ENCODE data around the gene DLX3.

DLX3 gene

GRCh38 chr17:49972486-49973270 is 22.3 kb downstream of the DLX3 start:
- DNase-seq (ENCODE audit: low spot score) = no peak

GRCh38 chr17:49971848-49972485 is 23.1 kb downstream of the DLX3 start:
- no peak for DNase-seq (ENCODE audit: low spot score)

GRCh38 chr17:49971199-49971847 is 23.7 kb downstream of the DLX3 start:
- DNase-seq (ENCODE audit: low spot score) = no peak

- DNase-seq (ENCODE audit: low spot score) = no peak
Observed at GRCh38 chr17:49970498-49970897, 24.5 kb downstream of the DLX3 start.

GRCh38 chr17:49969795-49970389 is 25.1 kb downstream of the DLX3 start:
- DNase-seq (ENCODE audit: low spot score) = no peak

- no peak for DNase-seq (ENCODE audit: low spot score)
Observed at GRCh38 chr17:49969134-49969759, 25.8 kb downstream of the DLX3 start, which contains the start of gene DLX4. DLX4 (plus strand) TSS chr17:49969190; CDS start chr17:49969469, 279 bp downstream.

- DNase-seq (ENCODE audit: low spot score) = no peak
Observed at GRCh38 chr17:49968405-49969133, 26.5 kb downstream of the DLX3 start.

- no peak for DNase-seq (ENCODE audit: low spot score)
Observed at GRCh38 chr17:49967621-49968404, 27.2 kb downstream of the DLX3 start.

- DNase-seq (ENCODE audit: low spot score) = no peak
Observed at GRCh38 chr17:49967205-49967604, 27.8 kb downstream of the DLX3 start.

GRCh38 chr17:49966767-49967166 is 28.3 kb downstream of the DLX3 start:
- no peak for DNase-seq (ENCODE audit: low spot score)

- DNase-seq (ENCODE audit: low spot score) = no peak
Observed at GRCh38 chr17:49965524-49965909, 29.5 kb downstream of the DLX3 start.

GRCh38 chr17:49964769-49965523 is 30.1 kb downstream of the DLX3 start:
- DNase-seq (ENCODE audit: low spot score) = no peak

- DNase-seq (ENCODE audit: low spot score) = no peak
Observed at GRCh38 chr17:49964303-49964768, 30.7 kb downstream of the DLX3 start.

GRCh38 chr17:49963626-49964302 is 31.3 kb downstream of the DLX3 start:
- no peak for DNase-seq (ENCODE audit: low spot score)

GRCh38 chr17:49963309-49963625 is 31.8 kb downstream of the DLX3 start:
- DNase-seq (ENCODE audit: low spot score) = no peak

- no peak for DNase-seq (ENCODE audit: low spot score)
Observed at GRCh38 chr17:49962599-49963308, 32.3 kb downstream of the DLX3 start.

- DNase-seq (ENCODE audit: low spot score) = no peak
Observed at GRCh38 chr17:49959183-49959935, 35.7 kb downstream of the DLX3 start.

GRCh38 chr17:49958723-49959122 is 36.3 kb downstream of the DLX3 start:
- DNase-seq (ENCODE audit: low spot score) = no peak
